Endometrial microvascular endothelial cells (primary cell): ENCODE data around the gene HSF5. TPM values are rescaled to one million over a fixed set of nuclear protein-coding genes. Genes with fewer than 3 reads are reported as not detected.
"Not testable (repeated sequence)": the region's sequence is repeated elsewhere in the genome, so short reads cannot be mapped to it uniquely, and the experiment has no call there.

Source experiments
- in situ Hi-C: cut with HindIII; loops from 2 replicates; pipeline ENCODE4 v1.10.0; 2017; ENCODE audit warnings: low sequenced_read_pairs, low pct_unique_long_range_greater_than_20kb; ENCODE audit errors: inconsistent ontology term
- total RNA-seq: library from RNA; depleted of rRNA; stranded (reverse); fragments of >200 nt; gene quantifications from one replicate; pipeline ENCODE4 v1.2.3, GENCODE V29; 2015; ENCODE audit errors: inconsistent ontology term

Gene HSF5
- total RNA-seq, 1 donor from 2014 or later: not detected

- in situ Hi-C loops: no loop called here
Measured at GRCh38 chr17:58517928-58518609, 29.9 kb upstream of the HSF5 start.

- in situ Hi-C loops: no loop called here
Measured at GRCh38 chr17:58517378-58517927, 29.2 kb upstream of the HSF5 start.

GRCh38 chr17:58516644-58517377 lies 28.6 kb upstream of the HSF5 start:
- in situ Hi-C loops: no loop called here

- in situ Hi-C loops: no loop called here
Measured at GRCh38 chr17:58515286-58515685, 27.1 kb upstream of the HSF5 start.

GRCh38 chr17:58514770-58515157 lies 26.6 kb upstream of the HSF5 start:
- in situ Hi-C loops: no loop called here

- in situ Hi-C loops: no loop called here
Measured at GRCh38 chr17:58513965-58514769, 26.0 kb upstream of the HSF5 start, which contains the start of gene MTMR4. Gene MTMR4 (minus strand): TSS chr17:58514638. CDS start chr17:58514407, 231 bp downstream.

GRCh38 chr17:58513267-58513964 lies 25.2 kb upstream of the HSF5 start:
- in situ Hi-C loops: no loop called here

GRCh38 chr17:58510075-58510474 lies 21.9 kb upstream of the HSF5 start:
- in situ Hi-C loops: no loop called here

GRCh38 chr17:58508341-58509067 lies 20.3 kb upstream of the HSF5 start:
- in situ Hi-C loops: no loop called here

- in situ Hi-C loops: no loop called here
Measured at GRCh38 chr17:58507123-58507634, 19.0 kb upstream of the HSF5 start.

- in situ Hi-C loops: no loop called here
Measured at GRCh38 chr17:58506354-58507080, 18.3 kb upstream of the HSF5 start.

GRCh38 chr17:58504826-58505351 lies 16.7 kb upstream of the HSF5 start:
- in situ Hi-C loops: no loop called here

- in situ Hi-C loops: no loop called here
Measured at GRCh38 chr17:58503866-58504265, 15.7 kb upstream of the HSF5 start.

GRCh38 chr17:58503134-58503533 lies 14.9 kb upstream of the HSF5 start:
- in situ Hi-C loops: not testable (repeated sequence)

GRCh38 chr17:58501451-58501850 lies 13.2 kb upstream of the HSF5 start:
- in situ Hi-C loops: no loop called here

- in situ Hi-C loops: no loop called here
Measured at GRCh38 chr17:58498177-58498828, 10.1 kb upstream of the HSF5 start.

GRCh38 chr17:58493506-58493905 lies 5.3 kb upstream of the HSF5 start:
- in situ Hi-C loops: no loop called here
